Activated B cell treated with CpG ODN at 0.5 μM for 24 hours (primary cell): Measurements from ENCODE around the gene UBE2QL1. TPM values are rescaled to one million over a fixed set of nuclear protein-coding genes. Genes with fewer than 3 reads are reported as not detected.

ENCODE experiments used
- ATAC-seq: fragments of 200-7000 bp; cut with Tn5 transposase; one replicate; pipeline ENCODE4 v1.10.0; 2021; ENCODE audit warnings: low read depth, mild to moderate bottlenecking, moderate library complexity
- CTCF ChIA-PET: fragments of 350-600 bp; sonication (Branson Sonifier 250); formaldehyde crosslinking; loops from one replicate; lab custom pipeline; 2021; ENCODE audit warnings: antibody characterized with exemption; lab: Charles Lee
- POLR2A ChIA-PET: fragments of 350-600 bp; sonication (Branson Sonifier 250); formaldehyde crosslinking; loops from one replicate; lab custom pipeline; 2021; ENCODE audit warnings: antibody characterized with exemption; lab: Charles Lee
- DNase-seq: peaks from one replicate; pipeline ENCODE4 v3.0.0; 2022
- H3K27ac Mint-ChIP-seq: one replicate; pipeline ENCODE4 v1.8.0; 2020; ENCODE audit warnings: mixed read lengths
- H3K27me3 Mint-ChIP-seq: one replicate; pipeline ENCODE4 v1.8.0; 2021; ENCODE audit warnings: mixed read lengths
- H3K36me3 Mint-ChIP-seq: one replicate; pipeline ENCODE4 v1.8.0; 2021; ENCODE audit warnings: low read depth, mixed read lengths
- H3K4me1 Mint-ChIP-seq: one replicate; pipeline ENCODE4 v1.8.0; 2021; ENCODE audit warnings: mixed read lengths
- H3K4me3 Mint-ChIP-seq: one replicate; pipeline ENCODE4 v1.8.0; 2020; ENCODE audit warnings: mild to moderate bottlenecking, mixed read lengths
- H3K9me3 Mint-ChIP-seq: one replicate; pipeline ENCODE4 v1.8.0; 2020; ENCODE audit warnings: mixed read lengths
- CTCF ChIP-seq: fragments of 200-600 bp; IDR thresholded peaks from one replicate; pipeline ENCODE4 v1.8.0; 2022; ENCODE audit warnings: antibody characterized with exemption, mild to moderate bottlenecking
- intact Hi-C: fragments of 100-400 bp; cut with micrococcal nuclease; formaldehyde crosslinking; loops from one replicate; pipeline ENCODE4 v1.15.1; 2024
- total RNA-seq: library from RNA; stranded (reverse); gene quantifications from 2 replicates; pipeline ENCODE4 v1.2.3, GENCODE V29; 2022

UBE2QL1 gene
- total RNA-seq, 1 donor from 2014 or later: 1.2 TPM

- DNase-seq: no peak
- Mint-ChIP-seq H3K27me3 (peaks cover 49% of the 10 kb centered on the region), H3K4me3 (peak overlapping the region; percentile 78), H3K27ac (no peak overlapping the region), H3K36me3 (no peaks in the 10 kb centered on the region), H3K9me3 (no peaks in the 10 kb centered on the region), H3K4me1 (peaks cover 14% of the 10 kb centered on the region)
- POLR2A ChIA-PET: no interaction called here
- no peak for TF ChIP-seq CTCF
- CTCF ChIA-PET: no interaction called here
- ATAC-seq: no peak
- intact Hi-C loops: loop anchor here (2.0 kb wide), 1 partner anchor 30 kb away; no protein-coding TSS in a partner anchor
These were observed 1.7 kb downstream of the UBE2QL1 start for GRCh38 chr5:6450319-6450833.

- Mint-ChIP-seq H3K27me3 (peaks cover 54% of the 10 kb centered on the region), H3K4me3 (no peak overlapping the region), H3K27ac (no peak overlapping the region), H3K36me3 (no peaks in the 10 kb centered on the region), H3K4me1 (peaks cover 14% of the 10 kb centered on the region), H3K9me3 (no peaks in the 10 kb centered on the region)
- DNase-seq (no peak), ATAC-seq (no peak)
- CTCF ChIA-PET: no interaction called here
- POLR2A ChIA-PET: no interaction called here
- TF ChIP-seq CTCF: no peak
- intact Hi-C loops: no loop called here
These were observed 4.2 kb downstream of the UBE2QL1 start for GRCh38 chr5:6452622-6453504.

- peaks cover 11% of the 10 kb centered on the region for H3K4me1 Mint-ChIP-seq
- H3K27me3 Mint-ChIP-seq: peaks cover 54% of the 10 kb centered on the region
- no peaks in the 10 kb centered on the region for H3K9me3 Mint-ChIP-seq
- H3K36me3 Mint-ChIP-seq: no peaks in the 10 kb centered on the region
- no peak overlapping the region for H3K4me3 Mint-ChIP-seq
- intact Hi-C loops: no loop called here
- no peak for TF ChIP-seq CTCF
- no peak overlapping the region for H3K27ac Mint-ChIP-seq
- DNase-seq (no peak), ATAC-seq (no peak)
- CTCF ChIA-PET: no interaction called here
- POLR2A ChIA-PET: no interaction called here
These were observed 5.4 kb downstream of the UBE2QL1 start for GRCh38 chr5:6453937-6454560.

GRCh38 chr5:6454628-6455053 lies 6.0 kb downstream of the UBE2QL1 start:
- no peaks in the 10 kb centered on the region for H3K9me3 Mint-ChIP-seq
- no peak for DNase-seq
- POLR2A ChIA-PET: no interaction called here
- CTCF ChIA-PET: no interaction called here
- H3K36me3 Mint-ChIP-seq: no peaks in the 10 kb centered on the region
- H3K27ac Mint-ChIP-seq: no peak overlapping the region
- no peak overlapping the region for H3K4me3 Mint-ChIP-seq
- intact Hi-C loops: no loop called here
- H3K27me3 Mint-ChIP-seq: peaks cover 50% of the 10 kb centered on the region
- H3K4me1 Mint-ChIP-seq: peaks cover 6% of the 10 kb centered on the region
- ATAC-seq: no peak
- no peak for TF ChIP-seq CTCF

- TF ChIP-seq CTCF: no peak
- Mint-ChIP-seq H3K4me3 (no peak overlapping the region), H3K27me3 (peaks cover 40% of the 10 kb centered on the region), H3K27ac (no peak overlapping the region), H3K9me3 (no peaks in the 10 kb centered on the region), H3K4me1 (no peaks in the 10 kb centered on the region), H3K36me3 (no peaks in the 10 kb centered on the region)
- ChIA-PET CTCF (no interaction called here), POLR2A (no interaction called here)
- no peak for DNase-seq
- ATAC-seq: no peak
- intact Hi-C loops: no loop called here
These were observed 7.0 kb downstream of the UBE2QL1 start for GRCh38 chr5:6455571-6456200.
